ENCODE measurements around the gene AGBL4.
A peak's percentile ranks its signal among the peaks of the same experiment; 100 is the strongest.

The AGBL4 gene

DNA sequence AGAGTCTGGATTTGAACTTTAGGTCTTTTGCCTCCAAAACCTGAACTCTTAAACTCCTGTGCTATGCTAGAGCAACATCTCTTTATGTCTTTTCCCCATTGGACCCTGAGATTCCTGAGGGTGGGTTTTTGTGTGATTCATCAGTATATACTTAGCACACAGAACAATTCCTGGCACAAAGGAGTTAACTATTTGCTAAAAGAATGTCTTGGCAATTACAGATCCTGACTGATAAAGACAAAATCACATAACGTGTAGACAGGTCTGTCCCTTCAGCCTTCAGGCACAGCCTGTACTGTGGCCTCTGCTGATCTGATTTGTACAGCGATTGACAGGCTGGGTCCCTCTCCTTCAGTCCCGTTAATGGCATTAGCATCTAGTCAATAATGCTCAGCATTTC lies 1084.7 kb downstream of the AGBL4 start:
- TF ChIP-seq, protein P1, sequence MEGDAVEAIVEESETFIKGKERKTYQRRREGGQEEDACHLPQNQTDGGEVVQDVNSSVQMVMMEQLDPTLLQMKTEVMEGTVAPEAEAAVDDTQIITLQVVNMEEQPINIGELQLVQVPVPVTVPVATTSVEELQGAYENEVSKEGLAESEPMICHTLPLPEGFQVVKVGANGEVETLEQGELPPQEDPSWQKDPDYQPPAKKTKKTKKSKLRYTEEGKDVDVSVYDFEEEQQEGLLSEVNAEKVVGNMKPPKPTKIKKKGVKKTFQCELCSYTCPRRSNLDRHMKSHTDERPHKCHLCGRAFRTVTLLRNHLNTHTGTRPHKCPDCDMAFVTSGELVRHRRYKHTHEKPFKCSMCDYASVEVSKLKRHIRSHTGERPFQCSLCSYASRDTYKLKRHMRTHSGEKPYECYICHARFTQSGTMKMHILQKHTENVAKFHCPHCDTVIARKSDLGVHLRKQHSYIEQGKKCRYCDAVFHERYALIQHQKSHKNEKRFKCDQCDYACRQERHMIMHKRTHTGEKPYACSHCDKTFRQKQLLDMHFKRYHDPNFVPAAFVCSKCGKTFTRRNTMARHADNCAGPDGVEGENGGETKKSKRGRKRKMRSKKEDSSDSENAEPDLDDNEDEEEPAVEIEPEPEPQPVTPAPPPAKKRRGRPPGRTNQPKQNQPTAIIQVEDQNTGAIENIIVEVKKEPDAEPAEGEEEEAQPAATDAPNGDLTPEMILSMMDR (conservative IDR thresholded peaks at IDR 0.05): no peak
- no peak overlapping the region for H3K27ac ChIP-seq

DNA sequence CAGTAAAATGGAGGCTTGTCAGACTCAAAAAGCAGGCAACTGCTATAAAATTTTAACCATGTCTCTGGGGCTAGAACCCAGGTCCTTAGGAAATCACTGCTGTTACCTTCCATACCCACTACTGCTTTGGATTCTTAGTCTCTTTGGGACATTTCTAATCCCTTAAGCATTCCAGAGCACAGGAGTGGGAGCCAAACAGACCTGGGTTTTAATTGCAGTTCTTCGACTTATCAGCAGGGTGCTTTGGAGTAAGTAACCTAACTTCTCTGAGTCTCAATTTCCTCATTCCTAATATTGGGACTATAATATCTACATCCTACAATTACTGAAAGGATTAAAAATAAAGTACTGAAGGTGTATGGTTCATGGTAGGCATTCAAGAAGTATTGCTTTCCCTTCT lies 1086.0 kb downstream of the AGBL4 start:
- TF ChIP-seq, protein P1 (conservative IDR thresholded peaks at IDR 0.05): no peak
- H3K27ac ChIP-seq: no peak overlapping the region

DNA sequence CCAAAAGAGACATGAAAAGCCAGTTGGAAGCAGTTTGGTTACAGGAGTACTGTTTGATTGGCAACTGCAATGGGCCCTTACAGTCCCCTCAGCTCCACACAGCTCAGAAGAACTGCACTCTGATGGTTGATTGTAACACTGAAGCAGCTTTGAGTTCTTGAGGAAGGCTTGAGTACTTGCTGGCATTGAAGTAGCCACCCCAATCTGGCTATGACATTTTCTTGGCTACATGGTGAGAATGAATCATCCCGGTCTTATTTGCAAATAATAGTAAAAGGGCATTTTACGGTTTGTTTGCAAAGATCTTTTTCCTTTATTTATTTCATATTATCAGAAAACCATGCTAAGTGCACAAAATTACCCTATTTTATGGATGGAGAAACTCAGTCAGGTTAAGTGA lies 1087.3 kb downstream of the AGBL4 start:
- TF ChIP-seq, protein P1 (conservative IDR thresholded peaks at IDR 0.05): no peak
- H3K27ac ChIP-seq: no peak overlapping the region

DNA sequence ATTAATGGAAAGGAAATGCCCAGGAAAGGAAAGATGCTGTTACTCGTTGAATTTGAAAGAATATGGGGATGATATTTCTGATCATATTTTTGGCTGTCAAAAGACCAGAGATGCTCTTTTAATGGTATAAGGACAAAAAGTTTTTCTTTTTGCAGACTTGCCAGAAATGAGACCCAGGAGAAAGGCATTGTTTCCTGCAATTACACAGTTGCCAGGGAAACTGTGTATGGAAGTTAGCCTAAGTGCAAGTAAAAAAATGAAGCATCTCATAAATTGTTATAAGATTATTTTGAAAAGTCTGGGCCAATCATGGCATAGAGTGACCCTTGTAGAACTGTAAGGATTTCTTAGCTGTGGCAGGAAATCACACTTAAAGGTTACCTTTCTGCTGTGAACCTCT lies 1091.4 kb downstream of the AGBL4 start:
- TF ChIP-seq, protein P1 (conservative IDR thresholded peaks at IDR 0.05): no peak
- H3K27ac ChIP-seq: peak overlapping the region; percentile 4; the same call in 1 of the 2 replicates

DNA sequence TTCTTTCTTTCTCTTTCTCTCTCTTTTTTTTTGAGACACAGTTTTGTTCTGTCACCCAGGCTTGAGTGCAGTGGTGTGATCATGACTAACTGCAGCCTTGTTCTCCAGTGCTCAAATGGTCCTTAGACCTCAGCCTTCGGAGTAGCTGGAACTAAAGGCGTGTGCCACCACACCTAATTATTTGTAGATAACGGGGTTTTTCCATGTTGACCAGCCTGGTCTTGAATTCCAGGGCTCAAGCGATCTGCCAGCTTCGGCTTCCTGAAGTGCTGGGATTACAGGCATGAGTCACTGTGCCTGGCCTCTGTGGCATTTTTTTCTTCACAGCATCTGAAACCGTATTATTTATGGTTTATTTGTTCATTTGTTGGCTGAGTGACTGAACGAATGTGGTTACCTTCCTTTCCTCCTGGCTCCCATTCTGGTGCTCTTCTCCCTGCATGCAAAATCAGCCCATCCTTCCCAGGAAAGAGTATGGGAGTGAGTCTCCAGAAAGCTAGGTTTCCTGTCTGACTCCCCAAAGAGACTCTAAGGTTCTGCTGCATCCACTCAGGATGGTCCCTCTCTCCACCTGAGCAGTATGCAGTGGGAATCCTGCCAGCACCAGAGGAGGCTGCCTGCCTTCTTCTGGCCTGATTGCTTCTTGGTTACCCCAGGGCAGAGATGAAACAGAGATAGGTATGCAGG lies 1092.1 kb downstream of the AGBL4 start:
- TF ChIP-seq, protein P1 (conservative IDR thresholded peaks at IDR 0.05): no peak
- H3K27ac ChIP-seq: peak overlapping the region; percentile 4; the same call in 1 of the 2 replicates

DNA sequence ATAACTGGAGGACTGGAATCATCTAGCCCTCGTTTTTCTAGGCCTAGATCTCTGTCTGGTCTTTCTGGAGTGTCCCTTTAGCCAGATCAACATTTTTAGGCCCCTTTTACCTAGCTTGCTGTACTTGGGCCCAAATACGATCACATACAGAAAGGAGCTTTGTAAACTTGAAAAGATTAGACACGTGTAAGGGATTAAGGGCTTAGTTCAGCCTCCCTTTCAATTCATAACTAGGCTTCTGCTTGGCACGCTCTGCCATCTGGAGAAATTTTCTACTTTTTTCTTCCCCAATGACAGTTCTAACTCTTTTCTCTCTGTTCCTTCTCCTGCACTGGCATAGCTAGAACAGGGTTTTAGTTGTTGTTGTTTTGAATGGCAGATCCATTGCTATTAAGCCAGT lies 1093.7 kb downstream of the AGBL4 start:
- H3K27ac ChIP-seq: no peak overlapping the region
- TF ChIP-seq, protein P1 (conservative IDR thresholded peaks at IDR 0.05): no peak

DNA sequence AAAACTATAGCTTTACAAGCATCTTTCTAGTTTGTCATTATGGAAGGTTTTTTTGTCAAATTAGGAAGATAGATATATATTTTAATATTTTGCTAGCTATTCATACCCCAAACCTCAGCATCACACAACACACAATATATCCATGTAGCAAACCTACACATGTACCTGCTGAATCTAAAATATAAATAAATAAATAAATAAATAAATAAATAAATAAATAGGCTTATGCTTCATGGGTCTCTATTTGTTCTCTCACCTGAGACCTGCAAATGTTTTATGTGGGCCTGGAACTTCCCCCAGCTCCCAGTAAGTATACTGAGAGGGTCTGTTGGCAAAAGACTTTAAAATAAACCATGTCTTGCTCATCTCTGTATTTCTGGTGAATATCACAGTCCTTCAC lies 1099.7 kb downstream of the AGBL4 start:
- no peak overlapping the region for H3K27ac ChIP-seq
- TF ChIP-seq, protein P1 (conservative IDR thresholded peaks at IDR 0.05): no peak
